GM10847 (cell line): Measurements from ENCODE around the gene ATF1.
A peak's percentile ranks its signal among the peaks of the same experiment; 100 is the strongest.

Experiments
- POLR2A ChIP-seq: IDR thresholded peaks from 2 replicates; pipeline ENCODE4 v1.6.1; 2011; ENCODE audit not compliant: insufficient read length; ENCODE audit errors: extremely low read depth

The ATF1 gene

DNA sequence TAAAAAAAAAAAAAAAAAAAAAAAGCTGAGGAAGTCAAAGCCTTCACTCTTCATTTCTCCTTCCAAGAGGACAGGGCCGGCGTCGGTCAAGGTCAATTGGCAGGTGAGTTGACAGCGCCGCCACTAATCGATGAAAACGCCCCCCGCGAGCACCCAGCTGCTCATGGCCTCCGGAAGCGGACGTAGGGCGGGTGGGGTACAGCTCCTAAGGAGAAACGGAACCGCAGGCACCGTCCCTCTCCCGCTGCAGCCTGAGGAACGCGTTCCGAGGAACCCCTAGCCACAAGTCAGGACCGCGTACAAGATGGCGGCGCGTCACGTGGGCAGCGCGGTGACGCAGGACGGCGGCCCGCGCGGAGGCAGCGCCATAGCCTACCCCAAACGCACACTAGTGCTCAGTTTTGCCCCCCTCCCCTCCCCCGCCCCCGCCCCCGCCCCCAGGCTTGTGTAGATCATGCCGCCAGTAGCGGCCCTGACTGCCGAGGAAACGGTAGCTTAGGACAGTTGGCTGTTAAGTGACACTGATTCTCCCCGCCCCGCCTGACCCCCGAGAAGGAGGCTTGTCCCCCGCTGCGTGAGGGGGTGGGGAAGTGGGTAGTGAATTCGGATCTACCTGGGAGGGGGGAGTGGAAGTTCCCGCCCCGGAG, at the start of gene ATF1:
ATF1 (plus strand) TSS at position 463 of the 647 bp plus-strand sequence. CDS start 16,045 bp downstream, outside the sequence.
- peak; percentile 89 for TF ChIP-seq POLR2A

DNA sequence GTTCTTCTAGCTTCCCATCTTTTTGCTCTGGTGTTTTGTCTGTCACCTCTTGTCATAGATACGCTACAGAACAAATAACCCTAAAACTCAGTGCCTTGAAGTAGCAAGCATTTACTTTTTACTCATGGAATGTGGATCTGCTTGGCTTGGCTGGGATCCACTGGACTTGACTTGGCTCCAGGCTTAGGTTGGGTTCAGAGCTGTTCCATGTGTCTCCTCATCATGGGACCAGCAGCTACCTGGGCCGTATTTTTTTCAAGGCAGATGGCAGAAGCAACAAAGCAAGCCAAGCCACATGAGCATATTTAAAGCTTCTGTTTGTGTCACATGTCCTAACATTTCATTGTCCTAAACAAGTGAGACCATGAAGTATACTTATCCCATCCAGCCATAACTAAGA, 48.7 kb upstream of the ATF1 start:
- no peak for TF ChIP-seq POLR2A

- no peak for TF ChIP-seq POLR2A
These were observed 45.1 kb upstream of the ATF1 start for GRCh38 chr12:50718760-50719159.

- TF ChIP-seq POLR2A: no peak
These were observed 43.8 kb upstream of the ATF1 start for GRCh38 chr12:50720085-50720484.

DNA sequence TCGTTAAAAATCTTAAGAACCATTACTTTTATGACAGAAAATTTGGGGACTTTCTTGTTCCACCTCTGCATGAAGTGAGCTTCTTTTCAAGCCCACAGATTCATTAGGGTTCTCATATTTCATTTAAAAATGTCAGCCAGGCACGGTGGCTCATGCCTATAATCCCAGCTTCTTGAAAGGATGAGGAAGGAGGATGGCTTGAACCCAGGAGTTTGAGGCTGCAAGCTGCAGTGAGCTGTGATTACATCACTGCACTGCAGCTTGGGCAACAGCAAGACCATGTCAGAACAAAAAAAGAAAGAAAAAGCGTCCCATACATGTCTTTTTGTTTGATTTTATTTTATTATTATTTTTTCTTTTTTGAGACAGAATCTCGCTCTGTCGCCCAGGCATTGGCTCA, 43.4 kb upstream of the ATF1 start:
- no peak for TF ChIP-seq POLR2A

DNA sequence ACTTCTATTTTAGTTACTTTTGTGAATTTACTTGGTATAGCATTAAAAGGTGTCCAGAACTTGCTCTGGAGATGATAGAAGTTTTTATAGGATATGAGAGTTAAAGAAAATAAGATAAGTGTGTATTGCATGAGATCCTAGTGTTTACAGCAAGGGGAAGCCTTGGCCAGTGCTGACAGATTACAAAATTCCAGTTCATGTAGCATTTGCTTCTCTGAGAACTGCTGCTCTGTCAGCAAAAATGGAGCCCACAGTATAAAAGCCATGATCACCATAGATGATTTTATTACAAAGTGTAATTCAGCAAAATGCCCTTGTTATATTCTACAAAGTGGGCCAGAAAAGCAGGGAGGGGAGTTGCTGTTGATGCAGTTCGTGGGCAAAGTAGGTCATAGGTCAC, 40.0 kb upstream of the ATF1 start:
- TF ChIP-seq POLR2A: no peak

DNA sequence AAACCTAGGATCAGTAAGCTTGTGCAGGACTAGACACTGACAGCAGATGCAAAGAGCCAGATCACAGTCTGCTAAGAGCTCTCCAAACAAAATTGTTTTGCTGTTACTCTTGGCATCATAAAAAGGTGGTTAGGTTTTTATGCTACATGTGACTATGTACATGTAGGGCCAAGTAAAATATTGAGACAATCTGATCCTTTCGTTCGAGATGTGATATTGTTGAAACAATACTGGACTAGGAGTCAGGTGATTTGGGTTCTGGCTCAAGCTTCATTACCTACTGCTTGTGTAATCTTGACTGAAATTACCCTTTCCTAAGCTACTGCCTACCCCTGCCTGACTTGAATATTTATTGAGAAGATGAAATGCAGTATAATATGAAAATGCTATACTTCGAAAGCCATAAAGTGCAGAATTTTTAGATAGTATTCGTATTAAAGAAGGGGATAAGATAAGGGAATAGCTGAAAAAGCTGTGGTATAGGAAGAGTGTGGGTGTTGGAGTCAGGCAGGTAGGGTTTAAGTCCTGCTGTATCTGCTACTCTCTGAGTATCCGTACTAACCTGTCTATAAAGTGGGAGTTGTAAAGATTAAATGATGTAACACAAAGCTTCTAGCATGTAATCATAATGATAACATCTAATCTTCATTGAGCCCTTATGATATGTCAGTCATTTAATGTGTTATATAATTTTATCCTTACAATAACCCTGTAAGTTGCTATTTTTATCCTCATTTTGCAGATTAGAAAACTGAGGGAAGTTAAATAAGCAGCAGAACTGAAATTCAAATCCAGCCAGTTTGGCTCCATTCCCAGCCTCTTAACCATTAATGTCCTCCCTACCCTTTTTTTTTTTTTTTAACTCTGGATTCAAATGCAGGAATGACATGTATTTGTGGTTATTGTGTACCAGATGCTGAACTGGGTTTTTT, 38.6 kb upstream of the ATF1 start:
- no peak for TF ChIP-seq POLR2A

DNA sequence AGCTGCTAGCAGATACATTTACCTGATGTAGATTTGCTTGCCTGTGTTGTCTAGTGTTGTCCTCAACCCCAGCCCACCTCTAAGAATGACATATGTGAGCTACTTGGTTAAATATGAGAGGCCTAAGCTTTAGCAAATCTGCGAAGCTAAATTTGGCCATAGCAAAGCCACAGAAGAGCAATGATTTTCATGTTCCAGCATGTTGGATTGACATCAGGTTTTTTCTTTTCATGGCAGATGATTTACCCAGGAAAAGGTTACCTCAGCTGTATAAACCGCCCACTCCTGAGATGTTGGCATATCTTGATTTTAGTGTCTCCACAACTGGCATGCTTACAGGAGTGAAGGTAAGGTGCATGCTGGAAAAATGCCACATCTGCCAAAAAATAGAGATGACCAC, 36.4 kb upstream of the ATF1 start:
- no peak for TF ChIP-seq POLR2A

DNA sequence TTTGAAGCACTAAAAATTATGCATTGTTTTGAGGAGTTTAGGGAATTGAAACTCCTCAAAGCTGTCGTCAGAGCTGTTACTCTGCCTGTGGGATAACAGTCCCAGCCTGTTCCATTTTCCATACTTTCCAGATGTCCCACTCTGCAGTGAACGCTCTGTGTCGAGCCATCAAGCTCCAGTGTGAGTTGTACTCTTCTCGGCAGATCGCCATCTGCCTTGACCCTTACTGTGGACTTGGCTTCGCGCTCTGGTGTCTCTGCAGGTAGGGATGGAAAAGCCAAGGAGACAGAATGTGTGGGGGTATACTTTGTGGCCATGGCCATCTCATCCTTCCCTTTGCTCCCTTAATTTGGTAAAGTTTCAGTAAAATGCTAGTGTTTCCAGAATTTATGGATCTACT, 35.5 kb upstream of the ATF1 start:
- TF ChIP-seq POLR2A: no peak

DNA sequence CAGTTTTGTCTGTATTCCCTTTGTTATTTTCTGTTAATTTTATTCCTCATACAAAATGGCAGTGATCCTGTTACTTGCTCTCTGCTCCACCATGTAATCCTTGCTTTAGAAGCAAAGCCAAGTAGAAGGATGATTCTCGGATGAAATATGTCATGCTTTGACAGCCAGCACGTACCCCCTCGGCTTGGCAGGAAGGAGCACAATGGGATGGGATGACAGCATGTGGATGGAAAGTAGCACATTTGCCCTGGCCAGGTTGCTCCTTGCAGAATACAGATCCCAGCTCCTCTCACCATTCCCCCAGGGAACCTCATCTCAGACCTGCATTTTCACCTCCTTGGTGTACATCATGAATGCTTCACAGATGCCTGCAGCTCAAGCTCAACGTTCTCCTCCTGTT, 35.1 kb upstream of the ATF1 start:
- no peak for TF ChIP-seq POLR2A

DNA sequence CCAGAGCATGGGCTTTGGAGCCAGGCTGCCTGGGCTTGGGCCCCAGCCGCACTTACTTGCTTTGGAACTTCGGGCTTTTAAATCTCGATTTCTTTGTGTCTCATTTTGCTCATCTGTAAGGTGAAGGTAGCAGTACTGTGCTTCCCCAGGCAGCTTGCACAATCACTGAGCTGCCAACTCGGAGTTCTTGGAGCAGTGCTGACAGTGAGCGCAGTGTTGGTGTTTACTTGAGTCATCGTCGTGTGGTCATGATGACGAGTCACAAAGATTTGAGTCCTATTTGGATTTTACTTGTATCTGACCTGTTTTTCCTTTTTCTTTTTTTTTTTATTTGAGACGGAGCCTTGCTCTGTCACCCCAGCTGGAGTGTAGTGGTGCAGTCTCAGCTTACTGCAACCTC, 31.3 kb upstream of the ATF1 start:
- TF ChIP-seq POLR2A: no peak

GRCh38 chr12:50733706-50734105, 30.2 kb upstream of the ATF1 start:
- TF ChIP-seq POLR2A: no peak

DNA sequence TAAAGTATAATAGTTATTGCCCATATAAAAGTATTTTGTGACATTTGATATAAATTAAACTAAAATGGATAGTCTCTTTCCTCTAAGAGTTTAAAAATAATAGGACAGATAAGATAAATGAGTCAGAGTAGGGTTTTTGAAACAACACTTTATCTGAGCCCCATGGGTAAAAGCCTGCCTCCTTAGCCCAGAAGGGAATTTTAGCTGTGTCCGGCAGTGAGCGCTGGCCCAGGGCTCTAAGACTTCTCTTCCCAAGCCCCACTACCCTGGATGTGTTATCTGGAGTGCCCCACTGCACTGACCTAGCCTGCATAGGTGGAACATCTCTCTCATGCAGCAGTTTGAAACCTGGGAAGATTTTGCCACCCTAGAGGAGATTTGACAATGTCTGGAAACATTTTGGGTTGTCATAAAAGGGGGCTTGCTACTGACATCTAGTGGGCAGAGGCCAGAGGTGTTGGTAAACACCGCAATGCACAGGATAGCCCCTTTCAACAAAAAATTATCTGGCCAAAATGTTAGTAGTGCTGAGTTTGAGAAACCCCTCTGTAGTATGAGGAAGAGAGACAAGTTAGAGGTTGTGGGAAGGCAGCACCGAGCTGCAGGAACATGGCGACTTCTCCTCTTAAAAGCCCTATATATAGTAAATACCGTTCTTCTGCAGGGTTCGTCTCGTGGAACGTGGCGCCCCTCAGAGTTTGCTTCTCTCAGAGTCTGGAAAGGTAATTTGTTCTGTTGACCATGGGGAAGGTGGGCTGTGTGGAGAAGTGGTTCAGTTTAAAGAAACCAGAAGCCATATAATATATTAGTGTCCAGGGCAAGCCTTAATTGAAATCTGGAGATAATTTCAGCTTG, 29.3 kb upstream of the ATF1 start:
- no peak for TF ChIP-seq POLR2A

- TF ChIP-seq POLR2A: no peak
These were observed 24.3 kb upstream of the ATF1 start for GRCh38 chr12:50739611-50740010.

GRCh38 chr12:50740307-50740706, 23.6 kb upstream of the ATF1 start:
- no peak for TF ChIP-seq POLR2A
